Measurements from ENCODE around the gene FGF4. TPM values are rescaled to one million over a fixed set of nuclear protein-coding genes. Genes with fewer than 3 reads are reported as not detected.

Gene FGF4
- total RNA-seq, 2 donors from 2014 or later: 0.27 to 3.5 TPM

DNA sequence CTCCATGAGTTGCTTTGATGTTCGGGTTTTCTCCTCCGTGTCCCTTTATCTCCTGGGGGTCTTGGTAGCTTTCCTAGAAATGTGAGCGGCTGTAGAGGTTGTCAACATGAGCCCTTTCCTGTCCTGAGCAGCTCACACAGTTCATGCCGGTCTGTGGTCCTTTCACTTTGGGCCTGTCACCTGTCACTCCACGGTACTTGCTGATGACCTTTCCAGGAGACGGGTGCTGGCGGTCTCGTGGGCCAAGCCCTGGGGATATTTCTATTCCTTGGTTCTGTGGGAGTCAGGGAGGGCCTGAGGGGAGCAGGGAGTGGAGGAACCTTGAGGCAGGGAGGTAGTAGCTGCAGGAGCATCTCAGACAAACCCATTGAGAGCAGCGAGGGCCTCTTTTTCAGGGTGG is 20.9 kb upstream of the FGF4 start:
- H3K36me3 Mint-ChIP-seq (ENCODE audit: low read depth): no peaks in the 10 kb centered on the region
- no peak overlapping the region for H3K27ac ChIP-seq (ENCODE audit: low read depth, low read length)
- no peak overlapping the region for H3K9ac ChIP-seq (ENCODE audit: extremely low read depth, low read length, poor library complexity, severe bottlenecking)
- H3K27me3 ChIP-seq (ENCODE audit: control insufficient read depth, insufficient read depth, low read length, poor library complexity, severe bottlenecking): no peaks in the 10 kb centered on the region
- peaks cover 2% of the 10 kb centered on the region for H3K9me3 Mint-ChIP-seq
- H3K9me3 ChIP-seq (ENCODE audit: control insufficient read depth, low read length): no peaks in the 10 kb centered on the region
- WGBS, 2 experiments (ENCODE audit: insufficient coverage in 1 of 2, insufficient read length in 1 of 2): 95 to 96% methylated on average over 7 to 9 of the region's 9 CpGs
- no peaks in the 10 kb centered on the region for H3K27me3 Mint-ChIP-seq (ENCODE audit: insufficient read depth)
- H3K4me3 ChIP-seq (ENCODE audit: low read length): no peak overlapping the region
- H3K4me1 Mint-ChIP-seq: no peaks in the 10 kb centered on the region
- H3K27ac Mint-ChIP-seq: no peak overlapping the region
- H3K4me1 ChIP-seq (ENCODE audit: control insufficient read depth, insufficient read depth, low read length): no peaks in the 10 kb centered on the region
- no peak for DNase-seq
- no peaks in the 10 kb centered on the region for H3K36me3 ChIP-seq (ENCODE audit: control insufficient read depth, insufficient read depth, low read length)
- TF ChIP-seq, protein P1, sequence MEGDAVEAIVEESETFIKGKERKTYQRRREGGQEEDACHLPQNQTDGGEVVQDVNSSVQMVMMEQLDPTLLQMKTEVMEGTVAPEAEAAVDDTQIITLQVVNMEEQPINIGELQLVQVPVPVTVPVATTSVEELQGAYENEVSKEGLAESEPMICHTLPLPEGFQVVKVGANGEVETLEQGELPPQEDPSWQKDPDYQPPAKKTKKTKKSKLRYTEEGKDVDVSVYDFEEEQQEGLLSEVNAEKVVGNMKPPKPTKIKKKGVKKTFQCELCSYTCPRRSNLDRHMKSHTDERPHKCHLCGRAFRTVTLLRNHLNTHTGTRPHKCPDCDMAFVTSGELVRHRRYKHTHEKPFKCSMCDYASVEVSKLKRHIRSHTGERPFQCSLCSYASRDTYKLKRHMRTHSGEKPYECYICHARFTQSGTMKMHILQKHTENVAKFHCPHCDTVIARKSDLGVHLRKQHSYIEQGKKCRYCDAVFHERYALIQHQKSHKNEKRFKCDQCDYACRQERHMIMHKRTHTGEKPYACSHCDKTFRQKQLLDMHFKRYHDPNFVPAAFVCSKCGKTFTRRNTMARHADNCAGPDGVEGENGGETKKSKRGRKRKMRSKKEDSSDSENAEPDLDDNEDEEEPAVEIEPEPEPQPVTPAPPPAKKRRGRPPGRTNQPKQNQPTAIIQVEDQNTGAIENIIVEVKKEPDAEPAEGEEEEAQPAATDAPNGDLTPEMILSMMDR (conservative IDR thresholded peaks at IDR 0.05): no peak
- H3K4me3 Mint-ChIP-seq: no peak overlapping the region

DNA sequence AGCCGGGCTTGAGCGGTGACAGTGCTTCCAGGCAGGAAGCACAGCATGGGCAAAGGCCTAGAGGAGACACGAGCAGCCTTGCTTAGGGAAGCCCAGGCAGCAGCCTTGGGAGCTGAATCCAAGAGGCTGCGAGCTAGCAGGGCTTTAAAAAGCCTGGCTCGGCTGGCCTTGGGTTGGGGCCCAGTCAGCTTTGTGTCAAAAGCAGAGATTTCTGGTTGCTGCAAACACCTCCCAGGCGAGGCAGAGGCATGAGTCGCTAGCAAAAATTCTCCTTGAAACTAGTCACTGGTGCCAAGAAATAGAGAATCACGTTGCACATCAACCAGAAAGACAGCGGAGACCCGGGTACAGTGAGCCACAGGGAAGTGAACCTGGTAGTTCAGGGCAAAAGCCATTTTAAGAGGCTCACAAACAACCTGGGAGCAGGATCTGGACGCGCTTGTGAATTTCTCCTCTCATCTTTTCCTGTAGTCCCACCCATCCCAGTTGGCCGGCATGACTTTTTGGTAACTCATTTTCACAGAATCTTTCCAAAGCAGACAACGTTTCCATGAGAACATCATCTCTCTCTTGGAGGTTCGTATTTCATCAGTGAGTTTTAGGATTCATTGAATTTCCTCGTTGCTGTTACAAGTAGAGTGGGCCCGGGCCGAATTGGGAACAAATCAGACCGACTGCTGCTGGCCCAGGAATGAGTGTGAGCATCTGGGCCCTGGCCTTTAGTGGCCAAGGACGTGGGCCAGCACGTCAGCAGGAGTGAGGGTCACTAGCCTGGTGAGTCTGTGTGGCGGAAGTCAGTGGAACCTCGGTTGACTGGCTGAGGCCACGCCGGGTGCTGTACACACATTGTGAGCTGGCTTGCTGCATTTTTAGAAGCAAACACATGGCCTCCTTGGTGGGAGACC is 16.4 kb upstream of the FGF4 start:
- Histone ChIP-seq H3K9ac (ENCODE audit: extremely low read depth, low read length, poor library complexity, severe bottlenecking) (no peak overlapping the region), H3K27ac (ENCODE audit: low read depth, low read length) (no peak overlapping the region), H3K4me3 (ENCODE audit: low read length) (no peak overlapping the region), H3K4me1 (ENCODE audit: control insufficient read depth, insufficient read depth, low read length) (no peaks in the 10 kb centered on the region), H3K27me3 (ENCODE audit: control insufficient read depth, insufficient read depth, low read length, poor library complexity, severe bottlenecking) (no peaks in the 10 kb centered on the region), H3K36me3 (ENCODE audit: control insufficient read depth, insufficient read depth, low read length) (no peaks in the 10 kb centered on the region), H3K9me3 (ENCODE audit: control insufficient read depth, low read length) (no peaks in the 10 kb centered on the region)
- WGBS, 2 experiments (ENCODE audit: insufficient coverage in 1 of 2, insufficient read length in 1 of 2): 90% methylated on average over 24 to 25 of the region's 25 CpGs
- TF ChIP-seq, protein P1 (conservative IDR thresholded peaks at IDR 0.05): no peak
- DNase-seq: no peak
- no peak overlapping the region for H3K4me3 Mint-ChIP-seq
- H3K27ac Mint-ChIP-seq: no peak overlapping the region
- H3K9me3 Mint-ChIP-seq: no peaks in the 10 kb centered on the region
- H3K36me3 Mint-ChIP-seq (ENCODE audit: low read depth): no peaks in the 10 kb centered on the region
- H3K27me3 Mint-ChIP-seq (ENCODE audit: insufficient read depth): no peaks in the 10 kb centered on the region
- no peaks in the 10 kb centered on the region for H3K4me1 Mint-ChIP-seq

DNA sequence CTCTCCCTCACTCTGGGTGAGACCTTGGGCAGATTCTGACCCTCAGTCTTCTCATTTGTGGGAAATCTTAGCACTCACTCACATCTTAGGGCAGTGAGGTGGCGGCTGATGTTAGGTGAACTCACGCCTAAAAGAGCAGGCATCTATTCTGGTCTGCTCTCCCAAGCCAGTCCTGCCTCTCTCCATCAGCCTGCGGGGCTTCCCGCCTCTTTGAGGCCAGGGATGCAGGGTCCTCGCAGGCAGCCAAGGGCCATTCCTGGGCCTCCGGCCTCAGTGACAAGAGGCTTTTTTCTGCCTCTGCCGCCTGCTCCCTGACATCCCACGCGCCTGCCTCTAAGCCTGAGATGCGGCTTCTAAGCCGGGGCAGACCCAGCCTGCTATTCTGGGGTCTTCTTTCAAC is 13.8 kb upstream of the FGF4 start:
- Histone ChIP-seq H3K36me3 (ENCODE audit: control insufficient read depth, insufficient read depth, low read length) (no peaks in the 10 kb centered on the region), H3K27me3 (ENCODE audit: control insufficient read depth, insufficient read depth, low read length, poor library complexity, severe bottlenecking) (no peaks in the 10 kb centered on the region), H3K4me3 (ENCODE audit: low read length) (no peak overlapping the region), H3K4me1 (ENCODE audit: control insufficient read depth, insufficient read depth, low read length) (no peaks in the 10 kb centered on the region), H3K9ac (ENCODE audit: extremely low read depth, low read length, poor library complexity, severe bottlenecking) (no peak overlapping the region), H3K27ac (ENCODE audit: low read depth, low read length) (no peak overlapping the region), H3K9me3 (ENCODE audit: control insufficient read depth, low read length) (no peaks in the 10 kb centered on the region)
- TF ChIP-seq, protein P1 (conservative IDR thresholded peaks at IDR 0.05): no peak
- Mint-ChIP-seq H3K36me3 (ENCODE audit: low read depth) (no peaks in the 10 kb centered on the region), H3K4me1 (no peaks in the 10 kb centered on the region), H3K27ac (no peak overlapping the region), H3K4me3 (no peak overlapping the region), H3K27me3 (ENCODE audit: insufficient read depth) (no peaks in the 10 kb centered on the region), H3K9me3 (no peaks in the 10 kb centered on the region)
- no peak for DNase-seq
- WGBS, 2 experiments (ENCODE audit: insufficient coverage in 1 of 2, insufficient read length in 1 of 2): 91 to 96% methylated on average over 6 to 11 of the region's 11 CpGs
